GM19025 (cell line): ENCODE measurements around the gene SIL1.
"Not testable (repeated sequence)": the region's sequence is repeated elsewhere in the genome, so short reads cannot be mapped to it uniquely, and the experiment has no call there.

Experiments used
- ATAC-seq: cut with Tn5 transposase; IDR thresholded peaks from one replicate; pipeline ENCODE4 v1.9.1; 2021; ENCODE audit warnings: mild to moderate bottlenecking, low read depth, moderate library complexity; ENCODE audit not compliant: unreplicated experiment

The SIL1 gene

GRCh38 chr5:139178589-139178917 lies 19.6 kb downstream of the SIL1 start:
- ATAC-seq: no peak

GRCh38 chr5:139177809-139178588 lies 20.2 kb downstream of the SIL1 start:
- no peak for ATAC-seq

- ATAC-seq: not testable (repeated sequence)
These were observed 20.9 kb downstream of the SIL1 start for GRCh38 chr5:139177281-139177680.

GRCh38 chr5:139174382-139174781 lies 23.8 kb downstream of the SIL1 start:
- ATAC-seq: not testable (repeated sequence)

GRCh38 chr5:139171779-139172404 lies 26.3 kb downstream of the SIL1 start:
- no peak for ATAC-seq

GRCh38 chr5:139167952-139168720 lies 30.0 kb downstream of the SIL1 start:
- ATAC-seq: no peak

GRCh38 chr5:139167533-139167932 lies 30.6 kb downstream of the SIL1 start:
- no peak for ATAC-seq

GRCh38 chr5:139167063-139167462 lies 31.1 kb downstream of the SIL1 start:
- no peak for ATAC-seq

- ATAC-seq: not testable (repeated sequence)
These were observed 33.3 kb downstream of the SIL1 start for GRCh38 chr5:139164897-139165296.

GRCh38 chr5:139164020-139164419 lies 34.1 kb downstream of the SIL1 start:
- ATAC-seq: no peak

- ATAC-seq: no peak
These were observed 35.7 kb downstream of the SIL1 start for GRCh38 chr5:139162448-139162847.

- ATAC-seq: no peak
These were observed 39.4 kb downstream of the SIL1 start for GRCh38 chr5:139158791-139159190.

- ATAC-seq: no peak
These were observed 40.6 kb downstream of the SIL1 start for GRCh38 chr5:139157556-139157955.

- ATAC-seq: no peak
These were observed 41.4 kb downstream of the SIL1 start for GRCh38 chr5:139156814-139157213.

GRCh38 chr5:139155333-139155732 lies 42.8 kb downstream of the SIL1 start:
- ATAC-seq: no peak

- no peak for ATAC-seq
These were observed 46.3 kb downstream of the SIL1 start for GRCh38 chr5:139151902-139152301.

GRCh38 chr5:139150367-139150999 lies 47.7 kb downstream of the SIL1 start:
- no peak for ATAC-seq

- no peak for ATAC-seq
These were observed 48.5 kb downstream of the SIL1 start for GRCh38 chr5:139149477-139150199.

GRCh38 chr5:139148986-139149385 lies 49.2 kb downstream of the SIL1 start:
- ATAC-seq: no peak

- no peak for ATAC-seq
These were observed 49.9 kb downstream of the SIL1 start for GRCh38 chr5:139148306-139148705.
